Heart left ventricle (tissue), 16 donors: ENCODE data around the gene PTPRM. TPM values are rescaled to one million over a fixed set of nuclear protein-coding genes. Genes with fewer than 3 reads are reported as not detected.

Experiments used
- ATAC-seq, 4 donors: fragments of 200-7000 bp; cut with Tn5 transposase; one replicate each; pipeline ENCODE4 v1.9.1; 2020 to 2022; ENCODE audit warnings: moderate library complexity in 4 of 4, mild to moderate bottlenecking in 3 of 4, moderate number of reproducible peaks in 1 of 4
- DNase-seq, 5 donors: peaks; one replicate each; pipeline ENCODE4 v3.0.0-alpha.2; 2020
- H3K27ac ChIP-seq, 12 donors: fragments of 200-600 bp; sonication (generic) in 4 of 12; one replicate each; pipeline versions ENCODE4 v1.5.0 to v1.8.0; 2016 to 2022; ENCODE audit warnings: mild to moderate bottlenecking in 2 of 12
- H3K27me3 ChIP-seq, 9 donors: fragments of 200-600 bp; sonication (generic) in 2 of 9; one replicate each; pipeline versions ENCODE4 v1.5.1 to v1.8.0; 2016 to 2022; ENCODE audit warnings: mild to moderate bottlenecking in 3 of 9
- H3K36me3 ChIP-seq, 9 donors: fragments of 200-600 bp; sonication (generic) in 2 of 9; one replicate each; pipeline versions ENCODE4 v1.5.0 to v1.8.0; 2018 to 2022; ENCODE audit warnings: mild to moderate bottlenecking in 2 of 9
- H3K4me1 ChIP-seq, 12 donors: fragments of 200-600 bp; sonication (generic) in 4 of 12; one replicate each; pipeline versions ENCODE4 v1.5.0 to v1.8.0; 2016 to 2022; ENCODE audit warnings: mild to moderate bottlenecking in 3 of 12
- H3K4me3 ChIP-seq, 12 donors: fragments of 200-600 bp; sonication (generic) in 4 of 12; one replicate each; pipeline versions ENCODE4 v1.5.0 to v1.8.0; 2017 to 2022; ENCODE audit warnings: mild to moderate bottlenecking in 9 of 12, moderate library complexity in 4 of 12
- H3K9me3 ChIP-seq, 12 donors: fragments of 200-600 bp; sonication (generic) in 4 of 12; one replicate each; pipeline versions ENCODE4 v1.5.0 to v1.8.0; 2016 to 2022; ENCODE audit warnings: mild to moderate bottlenecking in 1 of 12
- CTCF ChIP-seq, 12 donors: fragments of 200-600 bp; sonication (generic) in 4 of 12; IDR thresholded peaks; one replicate each; pipeline versions ENCODE4 v1.5.0 to v1.8.0; 2018 to 2022; ENCODE audit warnings: antibody characterized with exemption in 12 of 12, mild to moderate bottlenecking in 5 of 12
- POLR2A ChIP-seq, 2 donors: fragments of 450-650 bp; IDR thresholded peaks; one replicate each; pipeline ENCODE4 v1.6.1; 2017; ENCODE audit warnings: antibody characterized with exemption in 2 of 2, mild to moderate bottlenecking in 2 of 2, moderate library complexity in 2 of 2
- WGBS, 4 donors: extraction: QIAGEN DNeasy Blood & Tissue Kit in 2 of 4; methylation state at CpG; one replicate each; pipeline versions ENCODE4 v1.1.5 to v1.1.7; 2013 to 2018; 5-methylcytosine and 5-hydroxymethylcytosine counted together
- intact Hi-C, 10 donors: fragments of 100-400 bp; cut with DNase I; formaldehyde crosslinking; loops; one replicate each; pipeline versions ENCODE4 v1.11.1 to v1.14.2; 2022
- polyA plus RNA-seq, 2 donors: library from polyadenylated mRNA; stranded (reverse); fragments of 200-250 nt; gene quantifications; one replicate each; pipeline ENCODE4 v1.2.3, GENCODE V29; 2013
- total RNA-seq, 9 donors: library from RNA; depleted of rRNA in 2 of 9; stranded (reverse); fragments of >200 nt in 2 of 9; fragmentation: NEBNext Ultra II Directional in 3 of 9; extraction: Animal tissue kit (Norgen Biotek cat#: 25700) in 3 of 9; gene quantifications; one replicate each; pipeline versions ENCODE4 v1.1.0 to v1.2.4, GENCODE V29; 2016 to 2023
- donor health status: ischemic (EF 13 %, LVEDD 7.1; RV severe dilation, severe dysfunction).
- donor health status: healthy with polysubstance abuse.
- donor health status: DM: no; HTN: yes; CAD: no.
- donor health status: DM: no; HTN: no; CAD: no.
- donor health status: ischemic (EF 25% LVEDD 6.9; RV normal size, moderate dysfunction).
- donor health status: ischemic (EF 25% LVEDD 5.7; RV mildly dilated, moderate dysfunction).
- donor health status: healthy.
- donor health status: DM: yes; HTN: yes; CAD: no.
- donor health status: ischemic (EF 35%, LVEDD 5.7; RV mildly dilated, moderate dysfunction).
- donor health status: nonischemic (EF 11% LVEDD 7.7; RV severe dilation, severe dysfunction).
- donor health status: DM: yes; HTN: yes; CAD: no.
- donor health status: PGD.
- donor health status: ischemic (EF 29% LVEDD 5.4; RV normal size, mild dysfunction).
- donor health status: nonischemic (EF 23%, LVEDD 6.1; RV moderate dilation, normal function).

Gene PTPRM
- total and polyA plus RNA-seq, 11 donors = 93.8 to 186 (median 123) TPM

- peak overlapping the region in 5 of 12 donors; percentile 11 to 52 (median 29) for H3K27ac ChIP-seq
- 36 to 53% (median 42%) methylated on average over 4 of the region's 4 CpGs for WGBS, 4 donors
- no peak for ATAC-seq
Measured at GRCh38 chr18:7585276-7585670, 18.2 kb downstream of the PTPRM start.

GRCh38 chr18:7586379-7586778 is 19.3 kb downstream of the PTPRM start:
- Histone ChIP-seq H3K4me1 (peaks cover 6 to 89% (median 50%) of the 10 kb centered on the region in 12 donors), H3K9me3 (peaks cover 0 to 4% (median 0%) of the 10 kb centered on the region in 12 donors), H3K27me3 (no peaks in the 10 kb centered on the region), H3K4me3 (no peak overlapping the region), H3K27ac (peak overlapping the region in 2 of 12 donors; percentile 6 to 20), H3K36me3 (no peaks in the 10 kb centered on the region)
- intact Hi-C loops = loop anchor here in 1 of 10 donors (10.0 kb wide), 1 partner anchor 78 kb away; no protein-coding TSS in a partner anchor
- ATAC-seq = no peak
- 57 to 70% (median 60%) methylated on average over 1 of the region's 1 CpG for WGBS, 4 donors
- DNase-seq = no peak
- TF ChIP-seq POLR2A (IDR thresholded peaks at IDR 0.05) (no peak), CTCF (IDR thresholded peaks at IDR 0.05) (no peak)

More at GRCh38 chr18:7585276-7585670, 18.2 kb downstream of the PTPRM start:
- peaks cover 0 to 4% (median 0%) of the 10 kb centered on the region in 12 donors for H3K9me3 ChIP-seq
- no peak for DNase-seq
- TF ChIP-seq CTCF (IDR thresholded peaks at IDR 0.05) (no peak), POLR2A (IDR thresholded peaks at IDR 0.05) (no peak)
- H3K4me3 ChIP-seq = no peak overlapping the region
- no peaks in the 10 kb centered on the region for H3K27me3 ChIP-seq
- peaks cover 6 to 89% (median 44%) of the 10 kb centered on the region in 12 donors for H3K4me1 ChIP-seq
- intact Hi-C loops = loop anchor here in 1 of 10 donors (10.0 kb wide), 1 partner anchor 80 kb away; no protein-coding TSS in a partner anchor
- H3K36me3 ChIP-seq = no peaks in the 10 kb centered on the region

GRCh38 chr18:7590826-7591560 is 23.9 kb downstream of the PTPRM start:
- Histone ChIP-seq H3K27me3 (no peaks in the 10 kb centered on the region), H3K9me3 (no peaks in the 10 kb centered on the region), H3K4me3 (no peak overlapping the region), H3K4me1 (peaks cover 0 to 99% (median 57%) of the 10 kb centered on the region in 12 donors), H3K36me3 (no peaks in the 10 kb centered on the region), H3K27ac (peak overlapping the region in 2 of 12 donors; percentile 6 to 31)
- TF ChIP-seq POLR2A (IDR thresholded peaks at IDR 0.05) (no peak), CTCF (IDR thresholded peaks at IDR 0.05) (no peak)
- no peak for ATAC-seq
- intact Hi-C loops = no loop called here
- 23 to 49% (median 29%) methylated on average over 1 of the region's 1 CpG for WGBS, 4 donors
- DNase-seq = no peak

GRCh38 chr18:7592305-7593071 is 25.4 kb downstream of the PTPRM start:
- DNase-seq (no peak), ATAC-seq (peak; percentile 28 to 65 (median 62))
- H3K4me3 ChIP-seq = no peak overlapping the region
- H3K27ac ChIP-seq = peak overlapping the region in 6 of 12 donors; percentile 4 to 41 (median 13)
- H3K4me1 ChIP-seq = peaks cover 0 to 98% (median 57%) of the 10 kb centered on the region in 12 donors
- WGBS, 4 donors = 29 to 49% (median 40%) methylated on average over 4 of the region's 4 CpGs
- TF ChIP-seq CTCF (IDR thresholded peaks at IDR 0.05) (peak in 4 of 12 donors; percentile 20 to 38 (median 28)), POLR2A (IDR thresholded peaks at IDR 0.05) (no peak)
- H3K9me3 ChIP-seq = no peaks in the 10 kb centered on the region
- intact Hi-C loops = no loop called here
- no peaks in the 10 kb centered on the region for H3K27me3 ChIP-seq
- no peaks in the 10 kb centered on the region for H3K36me3 ChIP-seq
